ENCODE results near the gene CCDC200.

- no peak for TF ChIP-seq YY1 (IDR thresholded peaks at IDR 0.05; ENCODE audit: insufficient read depth, insufficient read length)
- TF ChIP-seq ZNF274 (IDR thresholded peaks at IDR 0.05; ENCODE audit: low read depth, low read length) = no peak
- TF ChIP-seq SUZ12 (IDR thresholded peaks at IDR 0.05; ENCODE audit: extremely low read depth, insufficient read depth, insufficient read length) = no peak
These were observed 14.9 kb downstream of the CCDC200 start for GRCh38 chr17:43213545-43213944.

Measured in NT2/D1 (cell line).